Panc1 (cell line): Measurements from ENCODE around the gene COX8A. TPM values are rescaled to one million over a fixed set of nuclear protein-coding genes. Genes with fewer than 3 reads are reported as not detected.
"Not testable (repeated sequence)": the region's sequence is repeated elsewhere in the genome, so short reads cannot be mapped to it uniquely, and the experiment has no call there.

Experiments
- ATAC-seq: fragments of 200-7000 bp; cut with Tn5 transposase; 2 replicates; pipeline ENCODE4 v1.9.1; 2020; ENCODE audit warnings: mild to moderate bottlenecking, moderate library complexity
- BruUV-seq: library from RNA; stranded (reverse); fragments of 400-500 nt; replicated peaks from 2 replicates; lab custom pipeline; 2021; lab: Mats Ljungman, UMichigan
- CTCF ChIA-PET: fragments of 300-600 bp; sonication (Branson Sonifier 250); formaldehyde crosslinking; loops from one replicate; lab custom pipeline; 2022; ENCODE audit warnings: antibody characterized with exemption; lab: Charles Lee
- POLR2A ChIA-PET: fragments of 300-600 bp; sonication (Branson Sonifier 250); formaldehyde crosslinking; loops from one replicate; lab custom pipeline; 2022; ENCODE audit warnings: antibody characterized with exemption; lab: Charles Lee
- DNase-seq: peaks from one replicate; pipeline ENCODE4 v3.0.0-alpha.2; 2010; ENCODE audit warnings: low read depth, low spot score
- H3K27ac ChIP-seq: 2 replicates; pipeline ENCODE4 v1.5.1; 2011; ENCODE audit warnings: mild to moderate bottlenecking, low read length, inconsistent platforms
- H3K27me3 ChIP-seq: fragments of 200-500 bp; sonication (Bioruptor generic); 2 replicates; pipeline ENCODE4 v1.6.0; 2014; ENCODE audit warnings: low read length, inconsistent platforms; ENCODE audit not compliant: control insufficient read depth, insufficient read depth
- H3K36me3 ChIP-seq: fragments of 200-500 bp; sonication (Bioruptor generic); 2 replicates; pipeline ENCODE4 v1.5.1; 2014; ENCODE audit warnings: inconsistent platforms, mild to moderate bottlenecking, low read length, moderate library complexity; ENCODE audit not compliant: control insufficient read depth, insufficient read depth
- H3K4me1 ChIP-seq: 2 replicates; pipeline ENCODE4 v1.5.1; 2011; ENCODE audit warnings: inconsistent platforms, mild to moderate bottlenecking, low read length, moderate library complexity; ENCODE audit not compliant: control insufficient read depth, insufficient read depth
- H3K4me3 ChIP-seq, 2 experiments: 2 replicates each; pipeline ENCODE4 v1.5.1; 2011 to 2012; ENCODE audit warnings: low read depth in 2 of 2, low read length in 2 of 2, mild to moderate bottlenecking in 2 of 2, inconsistent platforms in 1 of 2, moderate library complexity in 1 of 2
- H3K9me3 ChIP-seq: fragments of 200-500 bp; sonication (Bioruptor generic); 2 replicates; pipeline ENCODE4 v1.5.1; 2014; ENCODE audit warnings: low read depth, mild to moderate bottlenecking, inconsistent platforms, low read length, moderate library complexity; ENCODE audit not compliant: control insufficient read depth, insufficient read depth
- CTCF ChIP-seq: fragments of 450-650 bp; IDR thresholded peaks from 2 replicates; pipeline ENCODE4 v1.5.1; 2017; ENCODE audit warnings: mild to moderate bottlenecking
- POLR2AphosphoS5 ChIP-seq: IDR thresholded peaks from 2 replicates; pipeline ENCODE4 v1.6.1; 2012; ENCODE audit warnings: mild to moderate bottlenecking, low read depth, low read length, moderate library complexity
- REST ChIP-seq, 2 experiments: IDR thresholded peaks; 2 replicates each; pipeline ENCODE4 v1.6.1; 2011 to 2012; ENCODE audit warnings: low read depth in 2 of 2, control low read depth in 1 of 2, low read length in 1 of 2, mild to moderate bottlenecking in 1 of 2, moderate library complexity in 1 of 2; ENCODE audit not compliant: insufficient read depth in 1 of 2
- SIN3A ChIP-seq: IDR thresholded peaks from 2 replicates; pipeline ENCODE4 v1.6.1; 2012; ENCODE audit warnings: low read depth, mild to moderate bottlenecking, low read length, moderate library complexity, borderline replicate concordance; ENCODE audit not compliant: insufficient read depth
- TCF7L2 ChIP-seq: IDR thresholded peaks from 2 replicates; pipeline ENCODE4 v1.6.1; 2011; ENCODE audit warnings: mild to moderate bottlenecking, low read depth, low read length, inconsistent platforms
- in situ Hi-C: cut with HindIII; loops from 2 replicates; pipeline ENCODE4 v1.10.0; 2016; ENCODE audit warnings: low sequenced_read_pairs, low pct_unique_long_range_greater_than_20kb
- intact Hi-C: fragments of 100-400 bp; cut with micrococcal nuclease; formaldehyde crosslinking; loops from one replicate; pipeline ENCODE4 v1.10.0; 2022; ENCODE audit not compliant: unreplicated experiment
- total RNA-seq: library from RNA; stranded (reverse); gene quantifications from one replicate; pipeline ENCODE4 v1.2.1, GENCODE V29; 2021; ENCODE audit not compliant: unreplicated experiment

COX8A gene
- total RNA-seq, 1 experiment from 2014 or later = 613 TPM

GRCh38 chr11:63961608-63962412 lies 12.6 kb upstream of the COX8A start:
- in situ Hi-C loops = no loop called here
- intact Hi-C loops = no loop called here
- Histone ChIP-seq H3K27me3 (no peaks in the 10 kb centered on the region), H3K36me3 (no peaks in the 10 kb centered on the region; the same call in 1 of the 2 replicates), H3K4me1 (peaks cover 5% of the 10 kb centered on the region; the same call in 1 of the 2 replicates), H3K27ac (no peak overlapping the region), H3K4me3 (no peak overlapping the region), H3K9me3 (no peaks in the 10 kb centered on the region)
- ChIA-PET CTCF (no interaction called here), POLR2A (interaction anchor here (0.5 to 0.6 kb wide), 2 partner anchors 9 to 38 kb away, joined by 3 to 16 read pairs; no protein-coding TSS in a partner anchor)
- no TSS peak for BruUV-seq
- peak; percentile 71 for ATAC-seq
- DNase-seq = no peak
- no peak for TF ChIP-seq POLR2AphosphoS5
- TF ChIP-seq CTCF = no peak
- TF ChIP-seq REST (IDR thresholded peaks at IDR 0.05; ENCODE audit: insufficient read depth in 1 of 2, low read depth in 2 of 2, low read length in 1 of 2) = no peak
- TF ChIP-seq TCF7L2 = no peak
- no peak for TF ChIP-seq SIN3A

GRCh38 chr11:63963895-63964294 lies 10.5 kb upstream of the COX8A start:
- POLR2A ChIA-PET, in situ Hi-C loops, intact Hi-C loops, ATAC-seq, H3K4me1 ChIP-seq, CTCF ChIA-PET, DNase-seq, H3K27ac ChIP-seq, BruUV-seq, H3K9me3 ChIP-seq, H3K36me3 ChIP-seq, H3K4me3 ChIP-seq, H3K27me3 ChIP-seq: not testable (repeated sequence)

- Histone ChIP-seq H3K4me3 (no peak overlapping the region), H3K9me3 (no peaks in the 10 kb centered on the region), H3K4me1 (0 out of 2 replicates have a peak, but pooled peaks cover under 1% of the 10 kb centered on the region), H3K27ac (no peak overlapping the region), H3K27me3 (no peaks in the 10 kb centered on the region), H3K36me3 (no peaks in the 10 kb centered on the region)
- ChIA-PET CTCF (no interaction called here), POLR2A (interaction anchor here (0.6 kb wide), 1 partner anchor 112 kb away, joined by 3 read pairs; no protein-coding TSS in a partner anchor)
- BruUV-seq = no TSS peak
- TF ChIP-seq TCF7L2 = no peak
- TF ChIP-seq REST (IDR thresholded peaks at IDR 0.05; ENCODE audit: insufficient read depth in 1 of 2, low read depth in 2 of 2, low read length in 1 of 2) = no peak
- TF ChIP-seq POLR2AphosphoS5 = no peak
- TF ChIP-seq CTCF = no peak
- TF ChIP-seq SIN3A = no peak
- in situ Hi-C loops = no loop called here
- DNase-seq (no peak), ATAC-seq (no peak)
- intact Hi-C loops = no loop called here
Measured at GRCh38 chr11:63966444-63966843, 8.0 kb upstream of the COX8A start.
